GM12872 (cell line): Measurements from ENCODE around the gene ERO1B.

Experiments used
- TF ChIP-seq, protein P1 (sequence below): IDR thresholded peaks from 3 replicates; pipeline ENCODE4 v1.5.1; 2011; ENCODE audit warnings: low read depth, mild to moderate bottlenecking, low read length, moderate library complexity; ENCODE audit not compliant: insufficient read depth

ERO1B gene

DNA sequence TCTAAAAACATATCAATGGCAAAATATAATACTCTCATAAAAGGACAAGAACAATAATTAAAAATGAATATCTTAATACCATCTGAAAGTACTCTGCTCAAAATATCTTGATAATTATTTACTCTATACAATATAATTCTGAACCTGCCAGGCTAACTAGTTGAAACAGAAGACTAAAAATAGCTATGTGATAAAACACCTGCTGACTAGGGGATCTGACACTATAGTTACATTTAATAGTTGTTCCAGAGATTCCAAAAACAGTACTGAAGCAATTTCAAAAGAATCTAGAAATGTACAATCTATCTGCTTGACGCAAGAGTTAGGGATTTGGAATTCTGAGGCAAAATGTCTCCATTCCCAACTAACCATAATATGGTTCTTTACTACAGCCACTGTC is 30.2 kb downstream of the ERO1B start:
- TF ChIP-seq, protein P1, sequence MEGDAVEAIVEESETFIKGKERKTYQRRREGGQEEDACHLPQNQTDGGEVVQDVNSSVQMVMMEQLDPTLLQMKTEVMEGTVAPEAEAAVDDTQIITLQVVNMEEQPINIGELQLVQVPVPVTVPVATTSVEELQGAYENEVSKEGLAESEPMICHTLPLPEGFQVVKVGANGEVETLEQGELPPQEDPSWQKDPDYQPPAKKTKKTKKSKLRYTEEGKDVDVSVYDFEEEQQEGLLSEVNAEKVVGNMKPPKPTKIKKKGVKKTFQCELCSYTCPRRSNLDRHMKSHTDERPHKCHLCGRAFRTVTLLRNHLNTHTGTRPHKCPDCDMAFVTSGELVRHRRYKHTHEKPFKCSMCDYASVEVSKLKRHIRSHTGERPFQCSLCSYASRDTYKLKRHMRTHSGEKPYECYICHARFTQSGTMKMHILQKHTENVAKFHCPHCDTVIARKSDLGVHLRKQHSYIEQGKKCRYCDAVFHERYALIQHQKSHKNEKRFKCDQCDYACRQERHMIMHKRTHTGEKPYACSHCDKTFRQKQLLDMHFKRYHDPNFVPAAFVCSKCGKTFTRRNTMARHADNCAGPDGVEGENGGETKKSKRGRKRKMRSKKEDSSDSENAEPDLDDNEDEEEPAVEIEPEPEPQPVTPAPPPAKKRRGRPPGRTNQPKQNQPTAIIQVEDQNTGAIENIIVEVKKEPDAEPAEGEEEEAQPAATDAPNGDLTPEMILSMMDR: no peak

DNA sequence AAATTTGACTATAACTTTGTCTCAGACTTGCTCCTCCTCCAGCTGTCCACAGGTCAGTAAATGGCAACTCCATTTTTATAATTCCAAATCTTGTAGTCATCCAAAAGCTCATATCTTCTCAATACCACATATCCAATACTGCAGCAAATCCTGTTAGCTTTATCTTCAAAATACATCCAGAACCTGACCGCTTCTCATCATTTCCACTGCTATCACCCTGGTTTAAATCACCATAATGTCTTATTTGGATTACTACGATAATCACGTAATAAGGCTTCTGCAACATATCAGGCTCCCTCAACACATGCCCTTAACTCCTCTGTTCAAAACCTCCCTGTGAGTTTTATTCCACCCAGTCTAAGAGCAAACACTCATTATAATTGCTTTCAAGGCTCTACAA is 34.5 kb downstream of the ERO1B start:
- TF ChIP-seq, protein P1: no peak

DNA sequence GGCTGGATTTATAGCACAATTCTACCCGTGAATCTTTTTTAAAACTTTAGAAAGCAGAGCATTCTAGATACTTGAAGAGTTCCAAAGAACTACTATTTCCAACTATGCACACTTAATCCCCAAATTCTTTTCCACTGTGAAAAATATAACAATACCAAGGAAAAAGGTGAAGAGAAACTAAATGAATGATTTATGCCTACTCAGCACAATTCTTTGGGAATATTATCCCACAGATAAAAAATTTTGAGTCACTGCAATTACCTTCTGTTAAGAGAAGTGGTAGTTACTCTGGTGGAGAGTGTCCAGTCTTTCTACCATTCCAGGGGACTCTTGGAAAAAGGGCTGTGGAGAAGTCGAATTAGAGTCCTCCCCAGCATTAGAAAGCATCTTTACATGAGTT is 39.2 kb downstream of the ERO1B start:
- TF ChIP-seq, protein P1: no peak

DNA sequence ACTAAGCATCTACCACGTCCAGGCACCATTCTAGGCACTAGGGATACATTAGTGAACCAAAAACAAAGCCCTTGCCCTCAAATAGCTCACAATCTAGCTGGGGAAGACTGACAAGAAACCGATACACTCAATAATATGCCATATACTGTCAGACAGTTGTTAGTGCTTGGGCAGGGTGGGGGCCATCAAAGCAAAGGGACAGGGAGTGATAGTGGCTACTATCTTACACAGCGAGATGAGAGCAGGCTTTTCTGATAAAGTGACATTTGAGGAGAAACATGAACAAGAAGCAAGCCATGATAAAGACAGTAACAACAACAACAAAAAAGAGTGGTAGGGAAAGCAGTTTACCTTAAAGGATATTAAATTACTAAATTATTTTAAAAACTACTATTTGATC is 41.1 kb downstream of the ERO1B start:
- TF ChIP-seq, protein P1: no peak

DNA sequence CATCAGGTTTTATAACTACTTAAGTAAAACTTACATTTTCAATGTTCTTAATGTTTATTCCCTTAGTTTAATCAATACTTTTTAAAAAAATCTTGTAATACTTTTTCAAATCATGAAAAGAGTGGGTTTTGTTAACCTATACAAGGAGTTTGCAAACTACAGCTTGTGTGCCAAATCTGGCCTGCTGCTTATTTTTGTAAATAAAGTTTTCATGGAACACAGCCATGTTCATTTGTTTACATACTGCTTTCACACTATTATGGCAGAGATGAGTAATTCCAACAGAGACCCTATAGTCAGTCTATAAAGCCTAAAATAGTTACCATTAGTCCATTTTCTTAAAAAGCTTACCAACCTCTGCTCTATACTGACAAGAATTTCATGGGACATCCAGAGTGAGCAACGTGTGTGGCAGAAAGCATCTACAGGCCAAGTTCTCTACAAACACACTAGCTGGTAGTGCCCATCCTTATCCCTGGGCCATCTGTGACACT is 42.6 kb downstream of the ERO1B start:
- TF ChIP-seq, protein P1: no peak

DNA sequence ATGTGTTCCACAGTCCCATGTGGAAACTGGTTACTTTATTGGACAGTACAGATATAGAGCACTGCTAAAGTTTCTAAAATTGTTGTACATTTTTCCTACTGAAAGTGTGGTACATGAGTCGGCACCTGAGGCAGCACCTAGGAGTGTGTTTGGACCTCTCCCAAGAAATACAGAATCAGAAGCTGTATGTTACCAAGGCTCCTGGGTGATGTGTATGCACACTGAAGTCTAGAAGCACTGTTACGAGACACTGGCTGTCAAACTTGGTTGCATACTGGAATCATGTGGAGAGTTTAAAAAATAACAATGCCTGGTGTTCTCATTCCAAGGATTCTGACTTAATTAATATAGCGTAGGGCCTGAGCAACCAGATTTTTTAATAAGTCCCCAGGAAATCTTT is 46.6 kb downstream of the ERO1B start:
- TF ChIP-seq, protein P1: no peak

DNA sequence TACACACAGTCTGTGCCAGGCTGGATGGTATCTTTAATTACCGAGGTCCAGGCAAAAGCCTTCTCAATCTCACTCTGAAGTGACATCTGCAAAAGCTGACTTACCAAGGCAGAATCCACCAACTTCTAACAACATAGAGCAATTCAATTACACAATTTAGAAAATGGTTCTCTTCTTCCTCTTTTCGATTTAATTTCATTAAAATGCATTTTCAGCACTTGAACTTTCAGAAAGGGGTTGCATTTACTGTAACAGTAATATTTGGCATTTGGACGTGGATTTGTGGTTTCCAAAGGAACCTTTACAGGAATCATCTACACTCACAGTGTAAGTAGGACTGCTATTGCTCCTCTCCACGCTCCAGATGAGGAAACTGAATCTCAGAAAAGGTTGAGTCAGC is 53.3 kb downstream of the ERO1B start:
- TF ChIP-seq, protein P1: no peak

DNA sequence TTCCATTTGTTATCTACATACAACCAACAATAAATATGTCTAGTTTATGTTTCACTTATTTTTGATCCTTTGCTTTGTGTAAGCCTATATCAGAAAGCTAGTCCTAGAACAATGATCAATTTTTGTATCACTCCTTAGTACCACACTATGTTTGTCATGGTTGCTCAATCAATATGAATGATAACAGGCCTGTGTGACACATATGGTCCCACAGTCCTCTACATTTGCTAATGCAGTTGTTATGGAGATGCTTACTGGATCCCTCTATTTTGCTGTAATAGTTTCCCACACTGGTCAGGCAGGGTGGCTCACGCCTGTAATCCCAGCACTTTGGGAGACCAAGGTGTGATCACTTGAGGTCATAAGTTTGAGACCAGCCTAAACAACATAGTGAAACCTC is 59.1 kb downstream of the ERO1B start:
- TF ChIP-seq, protein P1: no peak
